ENCODE data around the gene ATP5MC2.
"Not testable (repeated sequence)": the region's sequence is repeated elsewhere in the genome, so short reads cannot be mapped to it uniquely, and the experiment has no call there.

ATP5MC2 gene

DNA sequence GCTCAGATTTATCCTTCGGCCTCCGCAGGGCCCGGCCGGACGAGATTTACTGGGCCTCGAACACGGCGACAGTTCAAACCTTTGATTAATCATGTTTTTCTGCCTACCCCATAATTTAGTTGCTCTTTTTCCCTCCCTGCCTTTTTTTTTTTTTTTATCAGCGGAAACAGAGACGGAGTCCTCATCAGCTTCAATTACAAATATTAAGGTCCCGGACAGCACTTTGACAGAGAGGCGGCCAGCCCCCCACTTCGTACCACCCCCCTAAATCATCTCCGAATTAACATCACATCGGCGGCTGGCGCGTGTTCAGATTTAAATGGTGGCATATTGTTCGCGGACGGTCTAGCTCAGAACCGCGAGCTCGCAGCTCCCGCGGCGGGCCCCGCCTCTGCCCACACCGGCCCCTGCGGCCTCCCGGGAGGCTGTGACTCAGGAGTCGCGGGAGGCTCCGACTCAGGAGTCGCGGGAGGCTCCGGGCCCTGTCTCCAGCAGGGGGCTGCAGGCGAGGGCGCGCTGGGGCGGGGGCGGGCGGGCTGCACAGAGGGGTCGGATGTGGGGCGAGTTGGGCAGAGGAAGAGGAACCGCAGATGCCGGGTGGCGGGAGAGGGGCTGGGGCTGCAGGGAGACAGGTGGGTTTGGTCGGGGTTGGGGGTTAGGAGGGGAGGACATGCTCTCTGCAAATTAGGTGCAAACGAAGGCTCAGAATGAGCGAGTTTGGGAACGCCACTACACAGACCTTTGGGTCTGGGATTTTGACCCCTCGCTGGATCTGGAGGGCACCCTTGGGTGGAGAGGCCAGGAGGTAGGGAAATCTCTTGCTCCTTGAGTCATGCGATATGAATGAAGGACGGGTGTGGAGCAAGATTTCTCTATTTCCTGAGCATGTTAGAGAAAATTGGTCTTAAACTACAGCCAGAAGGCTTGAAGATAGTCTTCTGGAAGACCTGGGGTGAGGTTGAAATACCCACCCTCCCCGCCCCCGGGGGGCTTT is 19.6 kb upstream of the ATP5MC2 start:
- no peak for DNase-seq (ENCODE audit: low spot score)

DNA sequence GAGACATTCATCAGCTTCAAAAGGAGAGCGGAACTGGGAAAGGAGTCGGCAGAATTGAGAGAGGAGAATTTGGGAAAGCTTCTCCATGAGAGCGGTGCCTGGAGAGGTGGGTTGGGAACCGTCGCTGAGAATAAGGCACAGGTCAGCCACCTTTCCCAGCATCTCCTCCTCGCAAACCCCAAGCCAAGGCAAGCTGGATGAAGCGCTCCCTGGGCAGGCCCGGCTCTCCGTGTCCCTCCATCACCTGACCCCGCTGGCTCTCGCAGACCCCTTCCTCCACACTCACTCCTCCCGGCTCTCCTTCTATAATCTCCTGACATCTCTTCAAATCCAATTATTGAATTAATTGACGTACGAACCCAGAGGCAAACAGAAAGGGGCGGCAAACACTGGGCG is 18.9 kb upstream of the ATP5MC2 start:
- DNase-seq (ENCODE audit: low spot score) = no peak

DNA sequence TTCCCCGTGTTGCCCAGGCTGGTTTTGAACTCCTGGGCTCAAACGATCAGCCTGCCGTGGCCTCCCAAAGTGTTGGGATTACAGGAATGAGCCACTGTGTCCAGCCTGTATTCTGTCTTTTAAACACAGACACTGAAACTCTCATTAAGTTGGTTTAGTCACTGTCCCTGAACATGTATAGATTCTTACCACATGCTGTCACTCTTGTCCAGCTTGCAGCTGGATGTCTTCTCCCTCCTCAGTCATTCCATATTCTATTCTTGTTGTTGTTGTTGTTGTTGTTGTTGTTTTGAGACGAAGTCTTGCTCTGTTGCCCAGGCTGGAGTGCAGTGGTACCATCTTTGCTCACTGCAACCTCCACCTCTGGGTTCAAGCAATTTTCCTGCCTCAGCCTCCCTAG is 12.3 kb upstream of the ATP5MC2 start:
- DNase-seq (ENCODE audit: low spot score) = no peak

DNA sequence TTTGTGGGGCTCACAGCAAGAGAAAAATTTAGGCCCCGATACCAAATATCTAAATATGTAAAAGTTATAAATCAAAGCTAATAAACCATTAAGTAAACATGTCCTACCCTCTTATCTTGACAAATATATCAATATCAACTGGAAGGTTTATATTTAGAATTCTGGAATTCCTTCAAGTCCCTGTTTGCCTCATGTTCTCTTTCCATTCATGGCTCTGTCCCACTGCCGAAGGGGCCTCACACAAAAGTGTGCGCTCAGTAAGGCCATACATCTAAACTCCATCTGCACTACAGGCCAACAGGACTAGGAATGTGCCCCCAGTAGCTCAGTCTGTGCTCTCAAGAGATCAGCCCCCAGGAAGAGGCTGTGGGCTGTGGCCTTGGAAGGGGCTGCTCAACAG is 10.6 kb upstream of the ATP5MC2 start:
- no peak for DNase-seq (ENCODE audit: low spot score)

DNA sequence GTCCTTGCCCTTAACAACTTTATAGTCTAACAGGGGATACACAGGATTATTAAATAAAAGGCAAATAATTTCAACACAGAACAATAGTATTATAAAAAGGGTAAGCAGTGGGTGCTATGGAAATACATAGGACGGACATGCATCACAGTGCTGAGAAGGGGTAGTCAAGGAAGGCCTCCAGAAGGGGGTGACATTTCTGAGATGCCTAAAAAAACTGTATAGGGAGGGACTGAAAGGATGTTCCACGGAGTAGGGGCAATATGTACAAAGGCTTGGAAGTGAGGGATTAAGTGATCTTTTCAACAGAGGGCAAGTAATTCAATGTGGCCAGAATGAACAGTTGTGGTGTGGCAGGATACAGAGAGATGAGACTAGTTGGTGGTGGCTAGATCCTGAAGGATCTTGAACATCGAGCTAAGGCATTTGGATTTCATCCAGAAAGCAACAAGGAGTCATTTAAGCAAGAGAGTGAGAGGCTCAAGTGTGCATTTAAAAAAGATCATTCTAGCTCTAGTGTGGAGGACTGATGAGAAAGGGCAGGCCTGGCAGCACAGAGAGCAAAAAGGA is 8.9 kb upstream of the ATP5MC2 start:
- no peak for DNase-seq (ENCODE audit: low spot score)

DNA sequence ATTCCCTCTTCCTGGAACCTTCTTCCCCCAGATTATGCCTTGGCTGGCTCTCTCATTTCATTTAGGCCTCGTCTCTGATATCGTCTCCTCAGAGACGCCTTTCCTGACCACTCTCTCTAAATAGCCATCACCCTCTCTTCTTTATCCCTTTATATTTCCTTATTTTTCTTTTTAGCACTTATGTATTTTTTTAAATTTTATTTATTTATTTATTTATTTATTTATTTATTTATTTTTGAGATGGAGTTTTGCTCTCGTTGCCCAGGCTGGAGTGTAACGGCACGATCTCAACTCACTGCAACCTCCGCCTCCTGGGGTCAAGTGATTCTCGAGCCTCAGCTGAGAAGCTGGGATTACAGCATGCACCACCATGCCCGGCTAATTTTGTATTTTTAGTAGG is 8.1 kb upstream of the ATP5MC2 start:
- DNase-seq (ENCODE audit: low spot score) = no peak

DNA sequence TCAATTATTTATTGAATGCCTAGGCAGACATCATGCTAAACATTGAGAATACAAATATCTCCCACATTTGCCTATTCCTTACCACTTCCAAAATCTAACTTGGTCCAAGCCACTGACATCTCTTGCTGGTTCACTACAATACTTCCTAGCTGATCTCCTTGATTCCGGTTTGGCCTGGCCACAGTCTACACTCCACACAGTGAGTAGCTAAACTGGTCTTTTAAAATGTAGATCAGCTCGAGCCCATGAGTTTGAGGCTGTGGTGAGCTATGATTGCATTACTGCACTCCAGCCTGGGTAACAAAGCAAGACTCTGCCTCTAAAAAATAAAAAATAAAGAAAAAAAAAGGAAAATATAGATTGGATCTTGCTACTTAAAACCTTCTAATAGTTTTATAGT is 7.6 kb upstream of the ATP5MC2 start:
- DNase-seq (ENCODE audit: low spot score) = no peak

DNA sequence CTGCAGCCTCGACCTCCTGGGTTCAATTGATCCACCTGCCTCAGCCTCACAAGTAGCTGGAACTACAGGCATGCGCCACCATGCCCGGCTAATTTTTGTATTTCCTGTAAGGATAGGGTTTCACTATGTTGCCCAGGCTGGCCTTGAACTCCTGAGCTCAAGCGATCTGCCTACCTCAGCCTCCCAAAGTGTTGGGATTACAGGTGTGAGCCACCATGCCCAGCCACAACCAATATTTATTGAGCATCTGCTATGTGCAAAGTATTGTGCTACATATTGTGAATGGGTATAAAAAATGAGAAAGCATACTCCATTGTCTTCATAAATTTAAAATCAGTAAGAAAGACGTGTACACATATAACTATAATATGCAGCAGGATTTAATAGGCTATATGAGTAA is 4.2 kb upstream of the ATP5MC2 start:
- DNase-seq (ENCODE audit: low spot score) = not testable (repeated sequence)

DNA sequence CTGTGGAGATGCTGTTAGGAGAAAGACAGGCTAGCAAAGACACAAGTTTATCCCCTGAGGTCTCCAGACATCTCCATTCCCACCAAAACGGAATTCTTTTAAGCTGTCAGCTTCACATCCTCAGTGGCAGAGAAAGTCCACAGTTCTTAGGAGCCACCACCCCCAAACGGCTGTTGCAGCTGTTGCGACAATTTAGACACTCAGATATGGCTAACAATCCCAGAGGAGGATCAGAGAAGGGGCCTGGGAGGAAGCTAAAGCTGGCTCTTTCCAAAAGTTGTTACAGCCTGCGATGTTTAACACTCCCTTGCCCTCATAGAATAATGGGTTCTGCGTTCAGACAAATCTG is 1.9 kb upstream of the ATP5MC2 start:
- DNase-seq (ENCODE audit: low spot score) = no peak

DNA sequence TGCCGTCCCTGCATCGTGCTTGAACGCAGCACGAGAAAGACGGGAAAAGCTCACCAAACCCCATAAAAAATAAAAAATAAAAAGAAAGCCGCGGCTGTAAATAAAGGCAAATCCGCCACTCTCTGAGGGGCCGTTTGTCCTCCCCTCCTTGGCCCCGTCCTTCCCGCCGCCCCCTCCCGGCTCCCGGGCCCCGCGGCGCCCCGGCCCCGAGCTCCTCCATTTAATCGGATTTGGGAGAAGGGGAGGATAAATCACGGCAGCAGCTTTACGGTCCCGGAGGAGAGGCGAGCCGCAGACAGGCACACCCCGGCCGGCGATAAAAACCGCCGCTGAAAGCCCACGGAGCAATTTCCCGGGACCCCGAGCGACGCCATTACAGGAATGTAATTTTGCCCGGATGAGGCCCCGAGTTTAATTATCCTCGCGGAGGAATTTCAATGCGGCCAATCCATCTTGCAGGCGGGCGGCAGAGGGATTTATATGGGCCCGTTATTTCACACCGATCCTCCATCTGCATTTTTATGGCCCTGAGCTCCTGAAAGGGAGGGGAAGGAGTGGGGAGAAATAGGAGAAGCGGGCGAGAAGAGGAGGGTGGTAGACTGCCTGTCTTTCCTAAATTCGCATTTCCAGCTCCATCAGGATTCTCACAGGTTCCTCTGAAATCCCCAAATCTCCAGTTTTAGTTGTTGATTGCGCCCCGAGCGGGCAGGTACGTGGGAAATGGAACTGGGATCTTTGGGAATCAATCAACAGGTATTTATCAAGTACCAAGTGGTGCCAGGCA is 1.3 kb upstream of the ATP5MC2 start:
- DNase-seq (ENCODE audit: low spot score) = peak; percentile 52

DNA sequence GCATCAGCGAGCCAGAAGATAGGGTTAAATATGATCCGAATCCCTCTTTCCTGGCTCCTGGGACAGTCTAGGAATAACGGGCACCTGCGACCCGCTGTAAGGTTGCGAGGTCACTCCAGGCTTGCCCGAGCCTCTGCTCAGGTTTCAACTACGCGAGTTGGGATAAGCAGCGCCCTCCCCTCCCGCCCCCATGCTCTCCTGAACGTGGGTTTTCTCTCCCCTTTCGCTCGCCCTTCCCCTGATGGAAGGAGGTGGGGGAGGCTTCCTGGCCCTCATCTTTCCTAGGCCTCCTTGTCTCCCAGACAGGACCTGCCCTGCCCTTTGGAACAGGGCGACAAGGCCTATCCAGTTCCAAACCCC is 753 bp upstream of the ATP5MC2 start:
- peak; percentile 74 for DNase-seq (ENCODE audit: low spot score)

DNA sequence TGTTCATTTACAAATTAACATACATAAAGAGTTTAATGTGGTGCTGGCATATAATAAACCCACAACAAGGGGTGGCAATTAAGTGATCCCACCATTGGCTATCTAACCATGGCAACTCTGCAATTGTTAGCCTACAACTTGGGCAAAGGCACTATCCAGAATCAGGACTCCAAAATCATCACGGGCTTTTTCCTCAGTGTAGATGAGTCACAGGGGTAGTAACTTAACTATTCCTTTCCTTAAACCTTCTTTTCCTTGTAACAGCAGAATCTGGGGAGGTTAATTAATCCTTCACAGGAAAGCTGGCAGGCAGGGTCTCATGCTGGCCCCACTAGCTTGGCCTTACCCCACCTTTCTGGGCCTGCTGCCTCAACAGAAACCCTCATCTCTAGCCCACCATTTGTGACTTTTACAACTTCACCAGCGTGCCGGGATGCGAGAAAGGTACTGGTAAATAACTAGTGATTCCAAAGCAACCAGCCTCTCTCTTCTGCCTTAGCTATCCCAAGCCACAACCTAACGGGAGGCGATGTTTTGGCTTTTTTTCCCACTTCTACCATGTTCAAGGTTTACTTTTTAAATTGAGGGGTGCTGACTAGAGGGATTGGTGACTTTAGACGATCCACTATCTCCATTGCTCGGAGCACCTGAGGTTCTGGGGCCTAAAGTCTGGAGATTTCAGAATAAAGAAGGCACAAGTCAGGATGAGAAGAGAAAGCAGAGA is 744 bp downstream of the ATP5MC2 start:
- DNase-seq (ENCODE audit: low spot score) = no peak

DNA sequence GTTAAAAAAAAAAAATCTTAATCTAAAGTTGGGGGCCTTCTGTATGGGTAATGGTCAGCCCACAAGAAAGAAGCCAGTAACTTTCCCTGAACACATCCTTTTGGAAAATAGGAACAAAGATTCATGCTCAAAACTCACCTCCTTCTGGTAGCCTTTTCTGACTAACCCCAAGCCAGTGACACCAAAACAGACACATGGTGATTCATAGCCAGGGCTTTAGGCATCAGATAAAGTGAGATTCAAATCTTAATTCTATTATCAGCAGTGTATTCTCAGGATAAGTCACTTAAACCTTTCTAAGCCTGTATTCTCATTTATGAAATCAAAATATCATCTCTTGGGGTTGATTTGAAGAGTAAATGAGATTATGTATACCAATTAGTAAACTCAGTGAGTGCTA is 4.9 kb downstream of the ATP5MC2 start:
- DNase-seq (ENCODE audit: low spot score) = no peak

DNA sequence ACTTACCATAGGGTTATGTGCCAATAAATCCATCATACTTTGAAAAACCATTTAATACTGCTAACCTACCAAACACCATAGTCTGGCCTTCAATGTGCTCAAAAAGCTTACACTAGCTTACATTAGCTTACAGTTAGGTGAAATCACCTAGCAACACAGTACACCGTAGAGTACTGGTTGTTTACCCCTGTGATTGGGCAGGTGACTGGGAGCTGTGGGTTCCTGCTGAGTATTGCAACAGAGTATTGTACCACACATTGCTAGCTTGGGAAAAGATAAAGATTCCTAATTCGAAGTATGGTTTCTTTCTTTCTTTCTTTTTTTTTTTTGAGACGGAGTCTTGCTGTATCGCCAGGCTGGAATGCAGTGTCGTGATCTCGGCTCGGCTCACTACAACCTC is 5.6 kb downstream of the ATP5MC2 start:
- DNase-seq (ENCODE audit: low spot score) = no peak

DNA sequence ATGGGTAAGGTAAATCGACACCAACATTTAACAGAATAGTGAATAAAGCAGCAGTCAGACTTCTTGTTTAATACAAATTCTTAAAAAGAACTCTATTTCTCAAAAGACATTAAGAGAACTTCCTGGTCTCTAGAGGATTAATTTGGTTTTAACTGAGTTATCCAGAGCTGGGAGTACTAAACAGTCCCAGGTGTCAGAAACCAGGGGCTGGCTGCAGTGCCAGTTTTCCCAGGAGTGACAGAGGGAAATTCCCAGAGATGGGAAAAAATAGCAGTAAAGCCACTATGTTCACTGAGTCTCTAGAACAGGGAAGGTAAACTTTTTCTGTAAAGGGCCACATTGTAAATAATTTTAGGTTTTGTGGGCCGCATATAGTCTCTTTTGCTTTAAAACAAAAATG is 8.8 kb downstream of the ATP5MC2 start:
- no peak for DNase-seq (ENCODE audit: low spot score)

DNA sequence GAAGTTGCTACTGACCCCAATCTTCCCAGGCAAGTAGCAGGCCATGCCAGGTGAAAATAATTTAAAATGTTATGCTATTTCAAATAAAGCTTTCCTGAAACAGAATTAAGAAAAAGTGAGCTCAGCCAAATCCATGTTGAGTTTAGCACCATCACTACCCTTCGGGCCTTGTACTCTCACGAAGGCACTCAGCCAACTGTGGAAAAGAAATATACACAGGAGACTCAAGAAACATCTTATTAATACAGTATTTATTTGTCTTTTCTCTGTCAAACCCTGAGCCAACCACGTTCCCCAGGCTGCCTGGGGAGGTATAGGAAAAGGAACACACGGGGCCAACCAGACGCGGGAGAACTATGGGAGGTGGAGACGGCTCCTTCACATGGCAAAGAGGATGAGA is 10.9 kb downstream of the ATP5MC2 start:
- no peak for DNase-seq (ENCODE audit: low spot score)

DNA sequence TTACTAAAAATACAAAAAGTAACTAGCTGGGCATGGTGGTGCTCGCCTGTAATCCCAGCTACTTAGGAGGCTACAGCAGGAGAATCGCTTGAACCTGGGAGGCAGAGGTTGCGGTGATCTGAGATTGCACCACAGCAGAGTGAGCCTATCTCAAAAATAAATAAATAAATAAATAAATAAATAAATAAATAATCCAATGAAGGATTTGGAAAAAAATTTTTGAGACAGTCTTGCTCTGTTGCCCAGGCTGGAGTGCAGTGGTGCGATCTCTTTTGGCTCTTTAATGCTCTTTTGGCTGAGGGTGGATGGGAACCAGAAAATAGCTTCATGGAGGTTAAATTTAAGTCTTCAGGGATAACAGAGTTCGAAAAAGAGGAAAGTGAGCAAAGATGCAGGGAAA is 11.7 kb downstream of the ATP5MC2 start:
- DNase-seq (ENCODE audit: low spot score) = no peak

DNA sequence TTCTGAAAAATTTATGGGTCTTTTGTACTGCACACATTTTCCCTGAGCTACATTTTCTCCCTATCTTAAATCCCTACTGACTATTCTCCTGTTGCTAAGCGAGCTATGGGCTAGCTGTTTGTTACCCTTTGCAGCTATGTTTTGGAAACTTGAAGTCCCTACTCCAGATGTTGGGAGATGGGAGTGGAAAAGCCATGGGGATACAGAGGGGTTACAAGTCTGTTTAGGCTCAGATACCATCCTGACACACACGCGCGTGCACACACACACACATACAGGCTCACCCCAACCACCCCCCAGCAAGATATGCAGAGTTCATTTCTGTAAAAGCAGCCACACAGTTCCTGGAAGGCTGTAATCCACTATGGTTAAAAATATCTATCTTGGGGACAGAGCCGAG is 15.8 kb downstream of the ATP5MC2 start:
- no peak for DNase-seq (ENCODE audit: low spot score)

DNA sequence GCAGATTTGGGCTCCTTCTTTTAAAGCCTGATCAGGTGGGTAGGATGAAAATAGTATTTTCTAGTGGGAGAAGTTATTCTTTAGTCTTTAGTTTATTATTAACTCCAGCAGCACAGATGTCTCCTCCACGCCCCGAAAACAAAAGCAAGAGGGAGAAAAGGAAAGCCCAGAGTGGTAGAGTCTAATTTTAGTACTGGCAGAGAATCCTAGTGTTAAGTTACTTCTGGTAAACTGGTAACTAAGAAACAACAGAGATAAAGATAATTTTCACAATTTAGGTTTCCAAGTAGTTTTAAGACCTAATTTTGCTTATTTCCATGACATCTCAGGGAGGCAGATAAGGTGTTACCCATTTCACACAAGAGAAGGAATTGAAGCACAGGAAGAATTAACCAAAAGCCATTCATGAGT is 16.3 kb downstream of the ATP5MC2 start:
- no peak for DNase-seq (ENCODE audit: low spot score)

DNA sequence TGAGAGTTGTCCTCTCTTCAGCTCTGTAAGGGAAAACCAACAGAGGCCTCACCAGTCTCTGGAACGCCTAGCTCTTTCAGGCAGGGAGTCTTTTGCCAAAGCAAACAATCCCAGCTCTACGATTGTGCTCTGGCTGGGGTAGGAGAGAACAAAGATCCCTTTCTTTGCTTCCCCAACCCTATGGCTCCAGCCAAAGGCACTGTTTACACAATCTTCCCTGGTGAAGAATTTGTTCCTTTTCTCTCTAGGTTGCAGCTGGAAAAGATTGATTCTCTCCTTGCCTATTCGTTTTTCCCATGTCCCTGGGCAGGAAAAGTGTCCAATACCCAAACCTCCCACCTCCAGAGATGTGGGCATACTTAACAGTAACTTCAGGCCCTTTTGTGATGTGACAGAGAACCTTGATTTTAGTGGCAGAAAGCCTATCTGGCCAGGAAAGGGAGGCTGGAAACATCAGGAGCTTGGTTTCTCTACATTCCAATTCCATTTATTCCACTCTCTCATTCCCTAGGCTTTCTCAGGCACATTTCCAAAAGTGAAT is 16.8 kb downstream of the ATP5MC2 start:
- no peak for DNase-seq (ENCODE audit: low spot score)

DNA sequence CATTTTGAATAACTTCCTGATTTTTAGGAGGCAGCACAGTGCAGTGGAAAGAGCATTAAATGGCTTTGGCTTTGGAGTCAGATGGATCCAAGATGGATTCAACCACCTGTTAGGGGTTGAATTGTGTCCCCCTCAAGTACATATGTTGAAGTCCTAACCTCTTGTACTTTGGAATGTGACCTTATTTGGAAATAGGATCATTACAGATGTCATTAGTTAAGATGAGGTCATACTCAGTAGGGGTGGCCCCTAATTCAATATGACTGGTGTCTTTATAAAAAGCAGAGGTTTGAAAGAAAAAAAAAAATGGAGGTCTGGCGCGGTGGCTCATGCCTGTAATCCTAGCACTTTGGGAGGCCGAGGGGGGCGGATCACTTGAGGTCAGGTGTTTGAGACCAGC is 18.8 kb downstream of the ATP5MC2 start:
- peak; percentile 56 for DNase-seq (ENCODE audit: low spot score)

DNA sequence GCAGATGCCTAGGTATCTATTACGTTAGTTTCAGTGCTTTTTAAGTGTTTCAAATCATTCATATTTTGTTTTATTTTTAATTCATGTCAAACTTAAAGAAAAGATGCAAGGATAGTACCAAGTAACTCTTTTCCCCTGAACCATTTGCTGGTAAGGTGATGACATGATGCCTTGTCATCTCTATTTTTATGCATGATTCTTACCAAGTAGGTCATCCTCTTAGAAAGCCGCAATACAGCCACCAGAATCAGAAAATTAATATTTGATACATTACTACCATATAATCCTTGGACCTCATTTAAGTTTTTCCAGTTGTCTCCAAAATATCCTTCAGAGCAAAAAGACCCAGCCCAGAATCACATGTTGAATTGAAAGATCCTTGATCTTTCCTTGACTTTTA is 22.3 kb downstream of the ATP5MC2 start:
- no peak for DNase-seq (ENCODE audit: low spot score)
